ENCODE results near the gene PALD1.

- TF ChIP-seq CTCF (conservative IDR thresholded peaks at IDR 0.05; ENCODE audit: low read depth, low read length) (no peak), RFX5 (IDR thresholded peaks at IDR 0.05; ENCODE audit: low read depth, low read length) (no peak), POLR2A (IDR thresholded peaks at IDR 0.05; ENCODE audit: low read depth, low read length) (no peak), MAZ (IDR thresholded peaks at IDR 0.05; ENCODE audit: borderline replicate concordance, low read depth, low read length) (no peak), SMC3 (IDR thresholded peaks at IDR 0.05; ENCODE audit: low read depth, low read length) (no peak), CEBPB (IDR thresholded peaks at IDR 0.05; ENCODE audit: low read depth, low read length) (no peak), MAFK (IDR thresholded peaks at IDR 0.05; ENCODE audit: low read depth, low read length) (no peak), USF2 (IDR thresholded peaks at IDR 0.05; ENCODE audit: low read depth, low read length) (no peak), RAD21 (IDR thresholded peaks at IDR 0.05; ENCODE audit: low read length) (no peak), ELK1 (IDR thresholded peaks at IDR 0.05; ENCODE audit: borderline replicate concordance, low read depth, low read length) (no peak), BHLHE40 (IDR thresholded peaks at IDR 0.05; ENCODE audit: low read depth, low read length) (no peak)
Observed at GRCh38 chr10:70491614-70492013, 13.0 kb downstream of the PALD1 start.

Data from IMR-90 (cell line).